ENCODE results near the gene DPP7.

The DPP7 gene

GRCh38 chr9:137082222-137082924 lies 32.2 kb downstream of the DPP7 start:
- TF ChIP-seq CTCF (conservative IDR thresholded peaks at IDR 0.05; ENCODE audit: low read length) = no peak
- TF ChIP-seq EZH2phosphoT487 (IDR thresholded peaks at IDR 0.05; ENCODE audit: borderline replicate concordance) = no peak
- Histone ChIP-seq H3F3A (ENCODE audit: low read depth) (no peaks in the 10 kb centered on the region), H3K4me3 (ENCODE audit: low read length, poor library complexity, severe bottlenecking) (no peak overlapping the region), H3K9ac (ENCODE audit: low read depth, low read length, poor library complexity, severe bottlenecking) (no peak overlapping the region), H4K20me1 (ENCODE audit: insufficient read depth, low read length, poor library complexity, severe bottlenecking) (peaks cover 5% of the 10 kb centered on the region), H3K36me3 (ENCODE audit: insufficient read depth, low read length) (no peaks in the 10 kb centered on the region), H3K4me1 (ENCODE audit: insufficient read depth, low read length, poor library complexity, severe bottlenecking) (peaks cover 3% of the 10 kb centered on the region), H3K4me2 (ENCODE audit: low read depth, low read length, poor library complexity, severe bottlenecking) (no peak overlapping the region), H3K27me3 (ENCODE audit: insufficient read depth, low read length, poor library complexity, severe bottlenecking) (no peaks in the 10 kb centered on the region), H2AFZ (ENCODE audit: low read length) (no peak overlapping the region), H3K9me3 (ENCODE audit: insufficient read depth, low read depth, low read length) (no peaks in the 10 kb centered on the region), H3K79me2 (ENCODE audit: insufficient read depth, low read length) (peaks cover 9% of the 10 kb centered on the region), H3K9me2 (replicated peaks; ENCODE audit: low read depth, low read length) (no peaks in the 10 kb centered on the region)

- no peak for TF ChIP-seq CTCF (conservative IDR thresholded peaks at IDR 0.05; ENCODE audit: low read length)
- TF ChIP-seq EZH2phosphoT487 (IDR thresholded peaks at IDR 0.05; ENCODE audit: borderline replicate concordance) = no peak
Measured at GRCh38 chr9:137080260-137081122, 34.0 kb downstream of the DPP7 start.

GRCh38 chr9:137079401-137079787 lies 35.1 kb downstream of the DPP7 start:
- H3K9ac ChIP-seq (ENCODE audit: low read depth, low read length, poor library complexity, severe bottlenecking) = no peak overlapping the region
- no peak overlapping the region for H3K4me3 ChIP-seq (ENCODE audit: low read length, poor library complexity, severe bottlenecking)
- TF ChIP-seq CTCF (conservative IDR thresholded peaks at IDR 0.05; ENCODE audit: low read length) (no peak), EZH2phosphoT487 (IDR thresholded peaks at IDR 0.05; ENCODE audit: borderline replicate concordance) (no peak)
- H3K4me2 ChIP-seq (ENCODE audit: low read depth, low read length, poor library complexity, severe bottlenecking) = no peak overlapping the region
- no peaks in the 10 kb centered on the region for H3K9me2 ChIP-seq (replicated peaks; ENCODE audit: low read depth, low read length)
- H3K36me3 ChIP-seq (ENCODE audit: insufficient read depth, low read length) = no peaks in the 10 kb centered on the region
- peaks cover 5% of the 10 kb centered on the region for H4K20me1 ChIP-seq (ENCODE audit: insufficient read depth, low read length, poor library complexity, severe bottlenecking)
- no peaks in the 10 kb centered on the region for H3K9me3 ChIP-seq (ENCODE audit: insufficient read depth, low read depth, low read length)
- H3K27me3 ChIP-seq (ENCODE audit: insufficient read depth, low read length, poor library complexity, severe bottlenecking) = no peaks in the 10 kb centered on the region
- no peaks in the 10 kb centered on the region for H3F3A ChIP-seq (ENCODE audit: low read depth)
- no peak overlapping the region for H2AFZ ChIP-seq (ENCODE audit: low read length)
- peaks cover 5% of the 10 kb centered on the region; the same call in 1 of the 2 replicates for H3K79me2 ChIP-seq (ENCODE audit: insufficient read depth, low read length)
- no peaks in the 10 kb centered on the region for H3K4me1 ChIP-seq (ENCODE audit: insufficient read depth, low read length, poor library complexity, severe bottlenecking)

More at GRCh38 chr9:137080260-137081122, 34.0 kb downstream of the DPP7 start:
- H3F3A ChIP-seq (ENCODE audit: low read depth) = no peaks in the 10 kb centered on the region
- H4K20me1 ChIP-seq (ENCODE audit: insufficient read depth, low read length, poor library complexity, severe bottlenecking) = peaks cover 5% of the 10 kb centered on the region
- no peaks in the 10 kb centered on the region for H3K36me3 ChIP-seq (ENCODE audit: insufficient read depth, low read length)
- H3K9me3 ChIP-seq (ENCODE audit: insufficient read depth, low read depth, low read length) = no peaks in the 10 kb centered on the region
- no peak overlapping the region for H3K9ac ChIP-seq (ENCODE audit: low read depth, low read length, poor library complexity, severe bottlenecking)
- peaks cover 5% of the 10 kb centered on the region; the same call in 1 of the 2 replicates for H3K79me2 ChIP-seq (ENCODE audit: insufficient read depth, low read length)
- H3K4me3 ChIP-seq (ENCODE audit: low read length, poor library complexity, severe bottlenecking) = no peak overlapping the region
- H2AFZ ChIP-seq (ENCODE audit: low read length) = no peak overlapping the region
- H3K27me3 ChIP-seq (ENCODE audit: insufficient read depth, low read length, poor library complexity, severe bottlenecking) = no peaks in the 10 kb centered on the region
- H3K4me1 ChIP-seq (ENCODE audit: insufficient read depth, low read length, poor library complexity, severe bottlenecking) = no peaks in the 10 kb centered on the region
- H3K4me2 ChIP-seq (ENCODE audit: low read depth, low read length, poor library complexity, severe bottlenecking) = no peak overlapping the region
- no peaks in the 10 kb centered on the region for H3K9me2 ChIP-seq (replicated peaks; ENCODE audit: low read depth, low read length)

Measured in Loucy (cell line).